Esophagus muscularis mucosa (tissue), 4 donors: ENCODE measurements around the gene USP15.

Source experiments
- CTCF ChIP-seq, 3 experiments: fragments of 200-600 bp in 2 of 3; fragments of 450-650 bp in 1 of 3; sonication (generic) in 2 of 3; IDR thresholded peaks; one replicate each; pipeline ENCODE4 v1.5.1; 2017 to 2019; ENCODE audit warnings: antibody characterized with exemption in 3 of 3, mild to moderate bottlenecking in 2 of 3, moderate library complexity in 1 of 3
- EP300 ChIP-seq: sonication (generic); formaldehyde crosslinking; IDR thresholded peaks from one replicate; pipeline ENCODE4 v1.6.1; 2017; ENCODE audit warnings: antibody characterized with exemption
- POLR2A ChIP-seq: fragments of 450-650 bp; IDR thresholded peaks from one replicate; pipeline ENCODE4 v1.6.1; 2017; ENCODE audit warnings: antibody characterized with exemption, moderate library complexity, mild to moderate bottlenecking, low read depth
- POLR2AphosphoS5 ChIP-seq, 2 donors: sonication (generic); formaldehyde crosslinking; IDR thresholded peaks; one replicate each; pipeline ENCODE4 v1.6.1; 2017; ENCODE audit warnings: antibody characterized with exemption in 2 of 2

DNA sequence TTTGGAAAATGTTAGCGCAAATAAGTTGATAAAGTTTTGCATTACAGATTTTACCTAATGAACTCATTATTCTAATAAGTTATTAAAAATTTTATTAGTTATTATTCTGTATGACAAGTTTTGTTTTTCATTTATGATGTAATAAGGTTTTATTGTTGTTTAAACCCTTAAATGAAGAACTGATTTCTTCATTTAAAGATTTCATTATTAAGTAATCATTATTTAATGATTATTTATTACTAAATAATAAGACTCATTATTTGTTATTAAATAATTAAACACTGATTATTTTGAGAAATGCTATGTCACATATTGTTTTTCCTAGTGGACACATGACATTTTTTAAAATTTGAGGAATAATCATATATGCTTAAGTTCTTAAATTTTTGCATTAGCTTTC is 34.2 kb downstream of the USP15 start:
- TF ChIP-seq CTCF (IDR thresholded peaks at IDR 0.05) (no peak), POLR2AphosphoS5 (IDR thresholded peaks at IDR 0.05) (no peak), EP300 (no peak), POLR2A (no peak)
